Thoracic aorta (tissue), 2 donors: ENCODE measurements around the gene ID4. TPM values are rescaled to one million over a fixed set of nuclear protein-coding genes. Genes with fewer than 3 reads are reported as not detected.

ENCODE experiments used
- ATAC-seq: fragments of 150-250 bp; one replicate; pipeline ENCODE4 v1.8.0; 2017; ENCODE audit warnings: low read depth; ENCODE audit not compliant: insufficient number of reproducible peaks, low FRiP score
- DNase-seq: peaks from one replicate; pipeline ENCODE4 v3.0.0-alpha.2; 2020; ENCODE audit warnings: low spot score
- H3K27ac ChIP-seq, 2 donors: fragments of 200-600 bp; sonication (generic); 1 replicate in 1 of 2; 2 replicates in 1 of 2; pipeline ENCODE4 v1.5.1; 2016; ENCODE audit warnings: mild to moderate bottlenecking in 2 of 2, moderate library complexity in 2 of 2
- H3K27me3 ChIP-seq: fragments of 200-600 bp; sonication (generic); replicated peaks from 2 replicates; pipeline ENCODE4 v1.6.0; 2016; ENCODE audit warnings: mild to moderate bottlenecking; ENCODE audit not compliant: insufficient read depth
- H3K36me3 ChIP-seq: fragments of 200-600 bp; sonication (generic); one replicate; pipeline ENCODE4 v1.5.1; 2016
- H3K4me1 ChIP-seq, 2 donors: fragments of 200-600 bp; sonication (generic); 1 replicate in 1 of 2; 2 replicates in 1 of 2; pipeline versions ENCODE4 v1.5.1 to v1.6.0; 2016; ENCODE audit warnings: low read depth in 2 of 2, mild to moderate bottlenecking in 1 of 2; ENCODE audit not compliant: control insufficient read depth in 1 of 2
- H3K4me3 ChIP-seq: fragments of 200-600 bp; sonication (generic); 2 replicates; pipeline ENCODE4 v1.5.1; 2016; ENCODE audit warnings: mild to moderate bottlenecking
- H3K9me3 ChIP-seq: fragments of 200-600 bp; sonication (generic); 2 replicates; pipeline ENCODE4 v1.5.1; 2016
- total RNA-seq, 2 donors: library from RNA; depleted of rRNA; stranded (reverse); fragments of >200 nt; gene quantifications; one replicate each; pipeline versions ENCODE4 v1.1.0 to v1.2.3, GENCODE V29; 2016
- TF ChIP-seq, protein P1 (sequence below): fragments of 200-600 bp; sonication (generic); IDR thresholded peaks from one replicate; pipeline ENCODE4 v1.5.1; 2019; ENCODE audit warnings: antibody characterized with exemption

The ID4 gene
- total RNA-seq, 2 donors from 2014 or later, result 83.3 to 130 TPM

DNA sequence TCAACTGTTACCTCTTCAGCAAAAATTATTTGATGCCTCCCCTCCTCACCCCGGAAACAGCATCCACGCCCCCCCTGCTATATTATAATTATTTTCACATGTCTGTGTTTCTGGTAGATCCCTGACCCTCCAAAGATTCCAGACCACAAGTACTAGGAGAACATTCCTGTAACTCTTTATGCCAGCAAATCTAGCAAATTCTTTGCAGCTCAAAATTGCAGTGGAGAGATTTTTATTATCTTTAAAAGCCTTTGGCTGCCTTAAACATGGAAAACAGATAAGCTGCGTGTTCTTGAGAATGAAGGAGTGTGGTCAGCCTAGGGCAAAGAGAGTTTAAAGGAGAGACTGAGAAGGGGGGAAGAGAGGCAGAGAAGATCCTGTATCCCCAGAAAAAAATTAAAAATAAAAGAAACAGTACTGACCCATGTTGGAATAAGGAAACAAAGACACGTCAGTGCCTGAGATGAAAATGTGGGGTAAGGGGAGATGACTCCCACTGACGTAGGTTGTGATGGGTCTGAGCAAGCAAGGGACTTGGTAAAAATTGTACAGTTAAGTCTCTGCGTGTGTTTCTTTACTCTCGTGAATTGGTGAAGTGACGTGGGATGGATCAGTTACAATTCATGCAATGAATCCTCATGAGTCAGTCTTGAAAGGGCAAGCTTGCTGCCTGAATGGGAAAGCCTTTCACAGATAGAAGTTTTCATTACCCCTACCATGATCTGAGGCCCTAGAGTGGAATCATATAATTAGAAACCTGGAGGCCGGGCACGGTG is 8.3 kb downstream of the ID4 start:
- TF ChIP-seq, protein P1, sequence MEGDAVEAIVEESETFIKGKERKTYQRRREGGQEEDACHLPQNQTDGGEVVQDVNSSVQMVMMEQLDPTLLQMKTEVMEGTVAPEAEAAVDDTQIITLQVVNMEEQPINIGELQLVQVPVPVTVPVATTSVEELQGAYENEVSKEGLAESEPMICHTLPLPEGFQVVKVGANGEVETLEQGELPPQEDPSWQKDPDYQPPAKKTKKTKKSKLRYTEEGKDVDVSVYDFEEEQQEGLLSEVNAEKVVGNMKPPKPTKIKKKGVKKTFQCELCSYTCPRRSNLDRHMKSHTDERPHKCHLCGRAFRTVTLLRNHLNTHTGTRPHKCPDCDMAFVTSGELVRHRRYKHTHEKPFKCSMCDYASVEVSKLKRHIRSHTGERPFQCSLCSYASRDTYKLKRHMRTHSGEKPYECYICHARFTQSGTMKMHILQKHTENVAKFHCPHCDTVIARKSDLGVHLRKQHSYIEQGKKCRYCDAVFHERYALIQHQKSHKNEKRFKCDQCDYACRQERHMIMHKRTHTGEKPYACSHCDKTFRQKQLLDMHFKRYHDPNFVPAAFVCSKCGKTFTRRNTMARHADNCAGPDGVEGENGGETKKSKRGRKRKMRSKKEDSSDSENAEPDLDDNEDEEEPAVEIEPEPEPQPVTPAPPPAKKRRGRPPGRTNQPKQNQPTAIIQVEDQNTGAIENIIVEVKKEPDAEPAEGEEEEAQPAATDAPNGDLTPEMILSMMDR, result no peak
- Histone ChIP-seq H3K27ac (peak overlapping the region; percentile 59 to 61), H3K9me3 (no peaks in the 10 kb centered on the region), H3K27me3 (no peaks in the 10 kb centered on the region), H3K36me3 (no peaks in the 10 kb centered on the region), H3K4me3 (peak overlapping the region; percentile 17), H3K4me1 (peaks cover 19 to 61% of the 10 kb centered on the region in 2 donors)
- ATAC-seq (no peak), DNase-seq (no peak)

DNA sequence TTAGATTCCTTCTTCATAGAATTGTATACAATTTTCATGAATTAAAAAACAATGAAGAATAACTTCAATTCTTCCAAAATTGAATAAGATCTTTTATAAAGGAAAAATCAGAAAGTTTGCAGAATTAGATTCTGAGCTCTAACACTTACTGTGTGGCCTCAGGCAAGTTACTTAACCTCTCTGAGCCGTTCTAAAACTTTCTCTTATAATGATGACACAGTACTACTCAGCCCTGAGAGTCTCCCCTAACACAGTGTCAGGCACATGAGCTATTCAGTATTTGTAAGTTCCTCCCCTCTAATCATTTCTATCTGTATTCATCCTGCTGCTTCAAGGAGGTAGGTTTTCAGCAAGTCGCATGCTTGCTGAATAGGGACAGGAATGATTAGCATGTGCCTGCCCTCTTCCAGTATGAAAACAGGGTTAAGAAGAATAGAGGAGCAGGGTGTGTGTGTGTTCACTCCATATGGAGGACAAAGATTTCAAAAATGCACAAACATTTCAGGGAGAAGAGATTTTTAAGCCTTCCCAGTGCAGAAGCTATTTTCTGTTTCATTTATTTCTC is 11.4 kb downstream of the ID4 start:
- H3K27ac ChIP-seq, result peak overlapping the region; percentile 68 to 75
- no peak for ATAC-seq

DNA sequence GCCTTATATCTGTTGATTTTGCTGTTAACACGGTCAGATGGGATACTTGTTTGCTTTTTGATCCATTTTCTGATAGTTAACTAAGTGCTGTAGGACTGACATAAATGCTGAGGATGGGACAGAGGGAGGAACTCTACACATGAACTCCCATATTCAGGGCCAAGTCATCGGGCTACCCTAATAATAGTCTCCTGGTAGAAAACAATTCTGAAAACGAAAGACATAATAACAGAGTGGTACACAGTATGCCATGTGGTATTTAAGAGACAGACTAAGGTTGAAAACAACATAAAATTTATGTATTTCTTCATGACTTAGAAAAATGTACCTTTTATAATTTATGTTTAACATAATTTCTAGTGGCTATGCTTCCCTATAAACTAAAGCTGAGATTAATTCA is 12.0 kb downstream of the ID4 start:
- Histone ChIP-seq H3K27ac (peak overlapping the region; percentile 68 to 75), H3K4me1 (peaks cover 26 to 48% of the 10 kb centered on the region in 2 donors), H3K4me3 (peak overlapping the region; percentile 53), H3K9me3 (no peaks in the 10 kb centered on the region), H3K27me3 (no peaks in the 10 kb centered on the region), H3K36me3 (no peaks in the 10 kb centered on the region)
- TF ChIP-seq, protein P1, result no peak
- DNase-seq (no peak), ATAC-seq (no peak)

More for the DNA sequence above, 11.4 kb downstream of the ID4 start:
- Histone ChIP-seq H3K27me3 (no peaks in the 10 kb centered on the region), H3K4me3 (peak overlapping the region; percentile 53), H3K9me3 (no peaks in the 10 kb centered on the region), H3K4me1 (peaks cover 26 to 55% of the 10 kb centered on the region in 2 donors), H3K36me3 (no peaks in the 10 kb centered on the region)
- TF ChIP-seq, protein P1, result no peak
- no peak for DNase-seq

- H3K9me3 ChIP-seq, result no peaks in the 10 kb centered on the region
- H3K27me3 ChIP-seq, result no peaks in the 10 kb centered on the region
- peaks cover 24 to 43% of the 10 kb centered on the region in 2 donors for H3K4me1 ChIP-seq
- TF ChIP-seq, protein P1, result no peak
- DNase-seq (no peak), ATAC-seq (no peak)
- H3K27ac ChIP-seq, result peak overlapping the region; percentile 68 to 75
- peak overlapping the region; percentile 53 for H3K4me3 ChIP-seq
- H3K36me3 ChIP-seq, result no peaks in the 10 kb centered on the region
Observed at GRCh38 chr6:19849755-19850154, 12.6 kb downstream of the ID4 start.

- Histone ChIP-seq H3K27me3 (no peaks in the 10 kb centered on the region), H3K4me3 (peak overlapping the region; percentile 45), H3K36me3 (no peaks in the 10 kb centered on the region), H3K27ac (peak overlapping the region; percentile 68 to 75), H3K4me1 (peaks cover 19 to 26% of the 10 kb centered on the region in 2 donors), H3K9me3 (no peaks in the 10 kb centered on the region)
- DNase-seq (no peak), ATAC-seq (peak; percentile 81)
- TF ChIP-seq, protein P1, result peak; percentile 86
Observed at GRCh38 chr6:19851241-19852089, 14.3 kb downstream of the ID4 start.
